Body of pancreas (tissue), 4 donors: ENCODE measurements around the gene LDLRAD4. TPM values are rescaled to one million over a fixed set of nuclear protein-coding genes. Genes with fewer than 3 reads are reported as not detected.

Experiments used
- ATAC-seq: fragments of 150-250 bp; one replicate; pipeline ENCODE4 v1.9.1; 2016
- DNase-seq, 4 donors: peaks; one replicate each; pipeline ENCODE4 v3.0.0-alpha.2; 2019
- H3K27ac ChIP-seq, 4 donors: fragments of 200-600 bp; sonication (generic); 1 replicate in 3 of 4; 2 replicates in 1 of 4; pipeline versions ENCODE4 v1.5.1 to v1.6.1; 2016 to 2019; ENCODE audit warnings: mild to moderate bottlenecking in 1 of 4, mixed read lengths in 1 of 4, moderate library complexity in 1 of 4
- H3K27me3 ChIP-seq, 2 donors: fragments of 200-600 bp; sonication (generic); one replicate each; pipeline ENCODE4 v1.6.0; 2016; ENCODE audit warnings: mild to moderate bottlenecking in 1 of 2
- H3K36me3 ChIP-seq, 2 donors: fragments of 200-600 bp; sonication (generic); replicated peaks in 1 of 2; 2 replicates each; pipeline ENCODE4 v1.5.1; 2016; ENCODE audit warnings: low read depth in 2 of 2; ENCODE audit not compliant: insufficient read depth in 1 of 2
- H3K4me1 ChIP-seq: fragments of 200-600 bp; sonication (generic); one replicate; pipeline ENCODE4 v1.6.0; 2016
- H3K4me3 ChIP-seq, 2 donors: fragments of 200-600 bp; sonication (generic); 1 replicate in 1 of 2; 2 replicates in 1 of 2; pipeline ENCODE4 v1.5.1; 2016 to 2019
- H3K9me3 ChIP-seq, 3 donors: fragments of 200-600 bp; sonication (generic); 1 replicate in 2 of 3; 2 replicates in 1 of 3; pipeline ENCODE4 v1.5.1; 2016
- POLR2A ChIP-seq, 3 donors: fragments of 450-650 bp; IDR thresholded peaks; one replicate each; pipeline ENCODE4 v1.6.1; 2016; ENCODE audit warnings: antibody characterized with exemption in 3 of 3, mild to moderate bottlenecking in 2 of 3
- WGBS, 2 donors: methylation state at CpG; one replicate each; pipeline ENCODE4 v1.1.5; 2017; 5-methylcytosine and 5-hydroxymethylcytosine counted together
- intact Hi-C: fragments of 100-400 bp; cut with DNase I; formaldehyde crosslinking; loops from one replicate; pipeline ENCODE4 v1.15.1; 2023
- total RNA-seq, 2 donors: library from RNA; depleted of rRNA; stranded (reverse); fragments of >200 nt; gene quantifications; one replicate each; pipeline ENCODE4 v1.1.0, GENCODE V29; 2016
- TF ChIP-seq, protein P1 (sequence below), 7 experiments: fragments of 450-650 bp in 4 of 7; fragments of 200-600 bp in 3 of 7; sonication (generic) in 3 of 7; IDR thresholded peaks; one replicate each; pipeline ENCODE4 v1.5.1; 2016 to 2019; ENCODE audit warnings: antibody characterized with exemption in 7 of 7

LDLRAD4 gene
- total RNA-seq, 2 donors from 2014 or later, result 8.6 to 35.9 TPM

DNA sequence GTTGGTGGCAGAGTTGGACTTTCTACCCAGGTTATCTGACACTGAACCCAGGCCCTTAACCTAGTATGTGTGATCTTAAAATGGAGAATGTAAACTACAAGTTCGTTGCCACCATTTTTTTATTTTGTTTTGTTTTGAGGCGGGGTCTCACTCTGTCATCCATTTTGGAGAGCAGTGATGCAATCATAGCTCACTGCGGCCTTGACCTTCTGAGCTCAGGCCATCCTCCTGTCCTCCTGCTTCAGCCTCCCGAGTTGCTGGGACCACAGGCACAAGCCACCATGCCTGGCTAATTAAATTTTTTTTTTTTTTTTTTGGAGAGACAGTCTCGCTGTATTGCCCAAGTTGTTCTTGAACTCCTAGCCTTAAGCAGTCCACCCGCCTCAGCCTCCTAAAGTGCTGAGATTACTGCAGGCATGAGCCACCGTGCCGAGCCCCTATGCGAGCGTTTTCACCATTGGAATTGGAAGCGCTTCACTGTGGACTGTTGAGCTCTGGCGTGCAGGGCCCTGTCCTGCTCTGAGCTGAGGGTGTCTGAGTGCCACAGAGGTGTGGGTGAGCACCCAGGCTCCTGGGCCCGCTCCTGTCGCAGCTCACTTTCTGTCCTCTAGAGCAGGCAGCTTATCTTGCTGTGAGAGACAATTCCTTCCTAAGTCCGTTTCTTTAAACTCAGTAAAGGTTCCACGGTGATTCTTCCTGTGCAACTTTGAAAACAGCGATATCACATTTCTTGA, 186.9 kb downstream of the LDLRAD4 start:
- TF ChIP-seq POLR2A (IDR thresholded peaks at IDR 0.05), result no peak
- TF ChIP-seq, protein P1, sequence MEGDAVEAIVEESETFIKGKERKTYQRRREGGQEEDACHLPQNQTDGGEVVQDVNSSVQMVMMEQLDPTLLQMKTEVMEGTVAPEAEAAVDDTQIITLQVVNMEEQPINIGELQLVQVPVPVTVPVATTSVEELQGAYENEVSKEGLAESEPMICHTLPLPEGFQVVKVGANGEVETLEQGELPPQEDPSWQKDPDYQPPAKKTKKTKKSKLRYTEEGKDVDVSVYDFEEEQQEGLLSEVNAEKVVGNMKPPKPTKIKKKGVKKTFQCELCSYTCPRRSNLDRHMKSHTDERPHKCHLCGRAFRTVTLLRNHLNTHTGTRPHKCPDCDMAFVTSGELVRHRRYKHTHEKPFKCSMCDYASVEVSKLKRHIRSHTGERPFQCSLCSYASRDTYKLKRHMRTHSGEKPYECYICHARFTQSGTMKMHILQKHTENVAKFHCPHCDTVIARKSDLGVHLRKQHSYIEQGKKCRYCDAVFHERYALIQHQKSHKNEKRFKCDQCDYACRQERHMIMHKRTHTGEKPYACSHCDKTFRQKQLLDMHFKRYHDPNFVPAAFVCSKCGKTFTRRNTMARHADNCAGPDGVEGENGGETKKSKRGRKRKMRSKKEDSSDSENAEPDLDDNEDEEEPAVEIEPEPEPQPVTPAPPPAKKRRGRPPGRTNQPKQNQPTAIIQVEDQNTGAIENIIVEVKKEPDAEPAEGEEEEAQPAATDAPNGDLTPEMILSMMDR (IDR thresholded peaks at IDR 0.05), result no peak
- H3K9me3 ChIP-seq, result no peaks in the 10 kb centered on the region
- no peaks in the 10 kb centered on the region for H3K36me3 ChIP-seq
- DNase-seq, result no peak
- H3K4me3 ChIP-seq, result no peak overlapping the region
- 90 to 91% methylated on average over 14 to 17 of the region's 17 CpGs for WGBS, 2 donors
- H3K4me1 ChIP-seq, result no peaks in the 10 kb centered on the region
- no peak for ATAC-seq
- intact Hi-C loops, result no loop called here
- H3K27ac ChIP-seq, result no peak overlapping the region
- no peaks in the 10 kb centered on the region for H3K27me3 ChIP-seq

DNA sequence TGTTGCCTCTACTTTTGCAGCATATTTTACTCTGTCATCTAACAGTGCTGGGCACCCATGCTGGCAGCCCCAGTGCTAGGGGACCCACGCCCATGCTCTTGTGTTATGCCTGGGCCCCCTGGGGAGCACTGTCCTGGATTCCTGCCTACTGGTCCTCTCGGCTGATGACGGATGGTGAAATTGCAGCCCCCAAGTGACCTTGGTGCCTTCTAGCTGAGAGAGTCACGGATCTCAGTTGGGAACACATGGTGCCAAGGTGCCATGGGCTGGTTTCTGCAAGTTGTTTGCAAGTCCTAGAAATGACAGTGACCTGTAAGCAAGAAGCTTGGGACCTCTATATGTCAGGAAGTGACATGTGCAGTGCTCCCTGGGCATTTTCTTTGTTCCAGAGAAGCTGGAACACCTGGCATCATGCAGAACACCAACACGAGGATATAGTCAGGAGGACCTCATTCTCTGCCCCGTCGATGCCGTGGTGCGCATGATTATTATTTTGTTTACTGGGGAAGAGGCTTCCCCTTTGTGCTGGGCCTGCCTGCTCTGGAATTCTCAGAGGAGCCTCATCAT, 187.6 kb downstream of the LDLRAD4 start:
- H3K4me1 ChIP-seq, result no peaks in the 10 kb centered on the region
- ATAC-seq (no peak), DNase-seq (no peak)
- H3K27ac ChIP-seq, result no peak overlapping the region
- 78 to 80% methylated on average over 6 to 9 of the region's 9 CpGs for WGBS, 2 donors
- no peaks in the 10 kb centered on the region for H3K36me3 ChIP-seq
- no peaks in the 10 kb centered on the region for H3K27me3 ChIP-seq
- intact Hi-C loops, result no loop called here
- H3K9me3 ChIP-seq, result no peaks in the 10 kb centered on the region
- no peak overlapping the region for H3K4me3 ChIP-seq
- TF ChIP-seq POLR2A (IDR thresholded peaks at IDR 0.05), result no peak
- TF ChIP-seq, protein P1 (IDR thresholded peaks at IDR 0.05), result no peak

DNA sequence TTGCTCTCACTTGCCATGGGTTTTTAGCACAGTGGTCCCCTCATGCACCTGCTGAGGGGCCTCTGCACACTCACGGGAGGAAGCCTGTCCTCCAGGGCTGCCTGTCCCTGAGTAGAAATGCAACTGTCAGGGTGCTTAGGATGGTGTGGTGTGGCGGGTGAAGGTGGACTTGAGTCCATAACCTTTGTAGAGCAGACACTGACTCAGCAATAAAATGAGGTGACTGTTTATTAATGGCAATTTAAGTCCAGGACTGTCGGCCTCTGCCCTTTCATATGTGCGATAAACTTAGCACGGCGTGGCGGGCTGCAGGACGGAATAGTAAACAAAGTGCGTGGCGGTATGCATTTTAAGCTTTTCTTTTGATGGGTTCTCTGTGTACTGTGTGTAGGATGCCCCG, 188.2 kb downstream of the LDLRAD4 start:
- TF ChIP-seq, protein P1 (IDR thresholded peaks at IDR 0.05), result no peak
- TF ChIP-seq POLR2A (IDR thresholded peaks at IDR 0.05), result no peak
- WGBS, 2 donors, result 89 to 94% methylated on average over 10 to 11 of the region's 11 CpGs
- Histone ChIP-seq H3K27me3 (no peaks in the 10 kb centered on the region), H3K27ac (no peak overlapping the region), H3K36me3 (no peaks in the 10 kb centered on the region), H3K4me1 (no peaks in the 10 kb centered on the region), H3K9me3 (no peaks in the 10 kb centered on the region), H3K4me3 (no peak overlapping the region)
- ATAC-seq, result no peak
- intact Hi-C loops, result no loop called here
- DNase-seq, result no peak

DNA sequence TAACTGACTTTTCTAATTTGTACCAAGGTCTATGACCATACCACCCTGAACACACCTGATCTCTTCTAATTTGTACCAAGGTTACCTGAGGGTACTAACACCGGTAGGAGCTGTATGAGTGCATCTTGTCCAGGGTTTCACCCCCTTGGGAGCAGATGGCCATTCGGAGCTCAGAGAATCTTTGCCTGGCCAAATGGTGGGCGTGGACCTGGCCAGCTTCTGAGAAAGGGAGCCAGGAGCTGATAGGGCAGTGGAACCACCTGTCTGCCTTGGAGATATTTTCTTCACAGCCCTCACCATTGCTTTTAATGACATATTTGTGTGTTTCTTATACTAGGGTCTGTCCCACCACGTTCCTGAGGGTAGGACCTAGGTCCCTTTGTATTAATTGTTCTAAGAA, 188.9 kb downstream of the LDLRAD4 start:
- 71 to 72% methylated on average over 4 of the region's 4 CpGs for WGBS, 2 donors

More for the DNA sequence above, 188.9 kb downstream of the LDLRAD4 start:
- intact Hi-C loops, result no loop called here
- DNase-seq (no peak), ATAC-seq (no peak)
- Histone ChIP-seq H3K36me3 (no peaks in the 10 kb centered on the region), H3K27ac (no peak overlapping the region), H3K9me3 (no peaks in the 10 kb centered on the region), H3K27me3 (no peaks in the 10 kb centered on the region), H3K4me3 (no peak overlapping the region), H3K4me1 (no peaks in the 10 kb centered on the region)
- TF ChIP-seq, protein P1 (IDR thresholded peaks at IDR 0.05), result no peak
- no peak for TF ChIP-seq POLR2A (IDR thresholded peaks at IDR 0.05)
